ENCODE results near the gene NANOS2. TPM values are rescaled to one million over a fixed set of nuclear protein-coding genes. Genes with fewer than 3 reads are reported as not detected.

NANOS2 gene
- total and polyA plus RNA-seq, 9 of the 15 experiments (the other 6 are each of a cell fraction or from before 2014, with no cell fraction given): not detected

GRCh38 chr19:45952686-45953505, 38.3 kb upstream of the NANOS2 start (continued):
- TF ChIP-seq ELK1 (CRISPR knock-in tag; IDR thresholded peaks at IDR 0.05) (no peak), POLR3G (IDR thresholded peaks at IDR 0.05; ENCODE audit: extremely low read depth, insufficient read length, insufficient replicate concordance) (no peak), USF2 (CRISPR knock-in tag; IDR thresholded peaks at IDR 0.05) (peak; percentile 10; the same call in 1 of the 2 replicates), SMARCC2 (IDR thresholded peaks at IDR 0.05; ENCODE audit: low read depth) (no peak), SMC3 (conservative IDR thresholded peaks at IDR 0.05; ENCODE audit: insufficient read depth, low read depth, low read length) (no peak), KAT8 (IDR thresholded peaks at IDR 0.05; ENCODE audit: low read depth) (no peak), BCL6 (CRISPR knock-in tag; IDR thresholded peaks at IDR 0.05) (no peak), ZNF134 (CRISPR knock-in tag; conservative IDR thresholded peaks at IDR 0.05) (no peak), NONO (IDR thresholded peaks at IDR 0.05; ENCODE audit: low read depth in 2 of 2, low read length in 1 of 2) (no peak), PTRF (tag; IDR thresholded peaks at IDR 0.05) (no peak), ZNF146 (CRISPR knock-in tag; IDR thresholded peaks at IDR 0.05; ENCODE audit: unreplicated experiment) (no peak), PCBP1 (IDR thresholded peaks at IDR 0.05; ENCODE audit: low read depth, low read length, poor library complexity, severe bottlenecking) (no peak), TSC22D4 (tag; IDR thresholded peaks at IDR 0.05) (no peak), HES1 (IDR thresholded peaks at IDR 0.05; ENCODE audit: low read depth) (no peak), HDAC1 (IDR thresholded peaks at IDR 0.05) (peak in 1 of 2 experiments; percentile 63; a peak in 2 of 4 replicates), ZNF444 (CRISPR knock-in tag; IDR thresholded peaks at IDR 0.05) (no peak), CBX3 (IDR thresholded peaks at IDR 0.05; ENCODE audit: borderline replicate concordance in 1 of 2, low read length in 2 of 2) (peak in 1 of 2 experiments; percentile 48; a peak in 1 of 3 replicates), TGIF2 (CRISPR knock-in tag; IDR thresholded peaks at IDR 0.05) (peak; percentile 66; the same call in 1 of the 2 replicates), ELF1 (tag; IDR thresholded peaks at IDR 0.05) (peak; percentile 68; the same call in 1 of the 2 replicates), BDP1 (IDR thresholded peaks at IDR 0.05; ENCODE audit: insufficient read depth, insufficient read length) (no peak), IRF2 (CRISPR knock-in tag; IDR thresholded peaks at IDR 0.05) (no peak), FOXK2 (conservative IDR thresholded peaks at IDR 0.05 in 1 of 2, IDR thresholded peaks at IDR 0.05 in 1 of 2; ENCODE audit: low read depth in 2 of 2) (no peak), UBTF (IDR thresholded peaks at IDR 0.05; ENCODE audit: borderline replicate concordance in 1 of 2, low read depth in 2 of 2, low read length in 2 of 2) (peak in 1 of 2 experiments; percentile 30; a peak in 2 of 4 replicates)

All from K562 (cell line).